Glomerular visceral epithelial cell (primary cell): ENCODE results near the gene ETS2.
A peak's percentile ranks its signal among the peaks of the same experiment; 100 is the strongest.

Experiments
- DNase-seq: peaks from one replicate; pipeline ENCODE4 v3.0.0-alpha.2; 2016; ENCODE audit errors: extremely low spot score

ETS2 gene

DNA sequence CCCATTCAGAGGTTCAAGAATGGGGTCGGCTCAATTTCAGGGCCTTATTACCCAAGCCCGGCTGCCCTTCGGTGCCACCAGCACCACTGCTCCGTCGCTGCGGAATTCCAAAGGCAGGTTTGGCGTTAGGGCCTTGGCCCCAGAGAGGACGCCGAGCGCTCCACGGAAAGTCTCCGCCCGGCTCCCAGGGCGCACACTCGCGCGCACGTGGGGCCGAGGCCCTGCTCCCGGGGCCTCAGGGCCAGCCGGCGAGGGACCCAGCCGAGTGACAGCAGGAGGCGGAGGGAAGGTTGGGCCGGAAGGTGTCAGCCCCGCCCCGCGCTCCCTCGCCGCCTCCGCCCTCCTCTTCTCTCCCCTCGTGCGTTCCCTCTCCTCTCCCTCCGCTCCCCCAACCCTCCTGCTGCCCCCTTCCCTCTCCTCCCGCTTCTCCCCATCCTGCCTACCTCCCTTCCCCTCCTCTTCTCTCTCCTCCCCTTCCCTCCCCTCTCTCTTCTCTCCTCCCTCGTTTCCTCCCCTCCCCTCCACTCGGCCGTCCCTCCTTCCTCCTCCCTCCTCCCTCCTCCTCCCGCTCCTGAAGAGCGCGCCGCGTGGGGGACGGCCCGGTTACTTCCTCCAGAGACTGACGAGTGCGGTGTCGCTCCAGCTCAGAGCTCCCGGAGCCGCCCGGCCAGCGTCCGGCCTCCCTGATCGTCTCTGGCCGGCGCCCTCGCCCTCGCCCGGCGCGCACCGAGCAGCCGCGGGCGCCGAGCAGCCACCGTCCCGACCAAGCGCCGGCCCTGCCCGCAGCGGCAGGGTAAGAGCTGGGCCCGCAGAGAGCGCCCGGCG is at the start of gene ETS2:
Gene ETS2, plus strand, starts transcription at position 602 of the 825 bp plus-strand sequence. CDS start 4,106 bp downstream, outside the sequence.
- peak; percentile 95 for DNase-seq

GRCh38 chr21:38756746-38757145 is 49.0 kb upstream of the ETS2 start:
- peak; percentile 74 for DNase-seq

DNA sequence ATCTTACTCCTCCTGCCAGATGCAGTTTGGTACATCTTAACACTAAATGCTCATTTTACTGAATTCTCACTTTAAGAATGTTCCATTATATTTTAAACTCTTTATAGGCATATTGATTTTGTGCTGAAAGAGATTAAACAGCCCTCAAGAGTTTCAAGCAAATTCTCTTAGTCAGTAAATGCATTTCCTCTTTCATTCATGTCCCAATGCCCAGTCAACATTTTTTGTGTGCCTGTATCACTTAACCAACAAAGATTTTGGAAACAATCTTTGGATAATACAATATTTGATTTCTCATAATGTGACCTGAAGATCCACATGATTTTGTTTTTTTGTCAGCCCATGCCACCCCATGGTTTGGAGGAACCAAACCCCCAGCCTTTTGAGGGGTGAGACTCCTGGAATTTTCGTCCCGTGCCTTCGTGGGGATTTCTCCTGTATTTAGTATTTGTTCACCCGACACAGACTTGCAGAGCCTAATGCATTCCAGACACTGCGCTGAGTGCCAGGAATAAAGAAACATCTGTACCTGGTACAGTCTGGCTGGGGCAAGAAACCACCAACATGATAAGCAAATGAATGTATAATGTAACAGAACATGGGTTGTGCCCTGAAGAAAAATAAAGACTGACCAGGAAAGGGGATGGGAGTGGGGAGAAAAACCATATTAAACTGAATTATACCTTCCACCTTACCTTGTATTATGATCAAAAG is 47.1 kb upstream of the ETS2 start:
- DNase-seq: no peak

DNA sequence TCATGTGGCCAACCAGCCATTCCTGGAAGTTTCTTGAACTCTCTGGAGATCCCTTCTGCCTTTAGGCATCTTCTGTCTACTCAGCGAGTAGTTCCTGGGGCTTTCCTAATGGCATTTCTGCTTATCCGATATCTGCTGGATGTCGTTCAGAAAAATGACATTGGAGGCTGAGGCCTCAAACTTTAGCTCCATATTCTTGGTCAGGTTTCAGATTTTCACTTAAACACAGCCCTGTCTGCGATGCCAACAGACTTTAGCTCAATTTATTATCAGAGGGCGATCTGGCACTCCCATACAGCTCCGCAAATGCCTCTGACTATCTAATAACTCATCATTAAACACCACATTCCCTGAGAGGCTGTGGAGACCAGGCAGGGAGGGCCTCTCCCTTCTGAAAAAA is 46.3 kb upstream of the ETS2 start:
- no peak for DNase-seq

DNA sequence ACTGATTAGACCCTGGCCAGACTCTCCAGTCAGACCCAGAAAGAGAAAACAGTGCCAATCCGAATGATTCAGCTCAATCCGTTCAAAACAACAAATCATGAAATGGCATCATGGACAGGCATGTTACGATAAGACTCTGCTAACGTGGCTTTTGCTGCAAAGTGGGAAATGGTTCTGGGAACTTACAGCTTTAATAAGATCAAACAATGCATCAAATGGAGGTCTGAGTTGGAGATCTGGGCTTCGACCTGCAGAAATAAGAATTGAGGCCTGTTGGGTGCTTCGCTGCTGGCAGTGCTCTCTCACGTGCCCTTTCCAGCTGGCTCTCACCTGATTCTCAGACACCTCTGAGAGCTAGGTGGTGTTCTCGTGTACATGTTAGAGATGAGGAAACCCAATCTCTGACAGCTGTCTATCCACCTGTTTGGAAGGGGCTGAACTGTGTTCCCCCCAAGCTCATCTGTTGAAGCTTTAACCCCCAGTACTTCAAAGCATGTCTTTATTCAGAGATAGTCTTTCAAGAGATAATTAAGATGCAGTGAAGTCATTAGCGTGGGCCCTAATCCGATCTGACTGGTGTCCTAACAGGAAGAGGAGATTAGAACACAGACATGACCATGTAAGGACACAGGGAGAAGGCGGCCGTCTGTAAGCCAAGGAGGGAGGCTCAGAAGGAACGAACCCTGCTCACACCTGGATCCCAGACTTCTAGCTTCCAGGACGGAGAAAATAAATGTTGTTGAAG is 45.5 kb upstream of the ETS2 start:
- no peak for DNase-seq

DNA sequence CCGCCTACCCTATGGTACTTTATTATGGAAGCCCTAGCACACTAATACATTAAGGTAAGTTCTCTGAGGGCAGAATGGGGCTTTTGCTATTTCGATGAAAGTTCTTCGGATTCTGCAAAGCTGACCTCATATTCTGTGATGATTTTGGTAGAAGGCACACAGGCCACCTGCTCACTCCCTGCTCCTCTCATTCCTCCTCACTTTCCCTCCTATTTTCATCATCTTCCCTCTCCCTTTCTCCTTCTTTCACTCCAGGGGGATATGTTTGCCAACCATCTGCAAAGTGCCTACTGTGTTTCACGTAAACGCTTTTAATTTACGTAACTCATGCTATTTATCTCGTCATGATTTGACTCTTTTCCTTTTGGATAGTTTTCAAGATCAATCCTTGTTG is 45.0 kb upstream of the ETS2 start:
- DNase-seq: no peak

GRCh38 chr21:38761531-38761930 is 44.2 kb upstream of the ETS2 start:
- DNase-seq: no peak

GRCh38 chr21:38765056-38765455 is 40.7 kb upstream of the ETS2 start:
- no peak for DNase-seq

- no peak for DNase-seq
These were observed 38.6 kb upstream of the ETS2 start for GRCh38 chr21:38766987-38767722.

DNA sequence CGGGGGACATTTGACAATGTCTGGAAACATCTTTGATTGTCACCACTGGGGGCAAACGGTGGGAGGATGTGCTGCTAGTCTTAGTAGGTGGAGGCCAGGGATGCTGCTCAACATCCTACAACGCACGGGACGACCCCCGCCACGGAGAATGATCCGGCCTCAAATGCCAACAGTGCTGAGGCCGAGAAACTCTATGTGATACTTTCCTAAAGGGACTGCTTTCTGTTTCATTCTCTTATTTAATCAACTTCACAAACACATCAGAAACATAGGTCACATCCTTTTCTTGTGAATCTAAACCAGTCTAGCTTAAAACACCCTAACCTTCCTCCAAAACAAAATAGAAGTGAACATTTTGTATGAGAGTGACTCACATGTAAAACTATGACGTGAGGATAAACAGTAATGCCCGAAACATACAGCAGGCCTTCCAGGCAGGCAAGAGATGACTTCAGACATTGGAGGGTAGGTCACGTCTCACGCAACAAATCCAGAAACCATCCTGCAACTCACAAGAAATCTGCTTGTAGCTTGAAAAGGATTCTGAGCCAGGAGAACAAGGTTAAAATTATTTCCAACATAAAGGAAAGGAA is 37.2 kb upstream of the ETS2 start:
- DNase-seq: peak; percentile 50

DNA sequence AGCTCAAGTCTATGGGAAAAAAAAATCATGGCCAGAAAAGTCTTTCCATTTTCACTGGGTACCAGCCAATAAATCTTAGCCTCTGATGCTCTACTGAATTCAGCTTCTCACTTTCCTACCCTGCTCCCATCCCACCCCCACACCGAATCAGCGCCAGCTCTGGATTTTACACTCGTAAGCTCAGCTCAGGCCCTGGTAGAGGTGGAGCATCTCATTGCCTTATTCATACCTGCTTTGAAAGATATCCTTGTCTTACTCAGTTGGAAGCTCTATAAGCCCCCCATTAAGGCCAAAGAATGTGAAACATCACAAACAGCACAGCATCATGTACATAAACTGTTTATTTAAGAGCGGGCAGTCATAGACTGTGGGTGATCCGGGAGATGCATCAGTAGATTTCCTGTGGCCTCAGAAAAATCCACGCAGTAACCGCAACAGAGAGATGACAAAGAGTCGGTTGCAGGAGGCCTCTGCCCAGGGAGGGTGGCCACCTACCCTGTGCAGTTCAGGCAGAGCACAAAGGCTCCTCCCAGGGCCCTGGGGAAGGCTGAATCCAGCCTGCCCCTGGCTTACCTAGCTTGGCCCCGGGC is 36.4 kb upstream of the ETS2 start:
- DNase-seq: peak; percentile 86

DNA sequence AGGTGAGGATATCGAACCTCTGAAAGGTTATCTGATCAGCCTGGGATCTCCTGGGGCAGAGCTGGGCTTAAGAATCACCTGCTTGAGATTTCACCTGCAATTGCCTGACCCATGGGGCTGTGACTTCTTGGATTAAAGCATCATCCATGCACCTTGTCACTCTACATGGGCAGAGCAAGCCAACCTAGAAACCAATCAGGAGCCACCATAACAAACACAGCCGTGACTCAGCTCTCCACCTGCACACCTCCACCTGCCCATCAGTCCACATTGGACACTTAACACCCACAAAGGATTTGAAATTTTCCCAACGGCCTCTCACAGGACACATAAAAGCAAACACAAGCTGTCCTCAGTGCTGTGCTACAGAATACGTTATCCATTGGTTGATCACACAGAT is 35.1 kb upstream of the ETS2 start:
- no peak for DNase-seq

- DNase-seq: no peak
These were observed 34.2 kb upstream of the ETS2 start for GRCh38 chr21:38771536-38771935.

GRCh38 chr21:38772646-38773045 is 33.1 kb upstream of the ETS2 start:
- DNase-seq: no peak

DNA sequence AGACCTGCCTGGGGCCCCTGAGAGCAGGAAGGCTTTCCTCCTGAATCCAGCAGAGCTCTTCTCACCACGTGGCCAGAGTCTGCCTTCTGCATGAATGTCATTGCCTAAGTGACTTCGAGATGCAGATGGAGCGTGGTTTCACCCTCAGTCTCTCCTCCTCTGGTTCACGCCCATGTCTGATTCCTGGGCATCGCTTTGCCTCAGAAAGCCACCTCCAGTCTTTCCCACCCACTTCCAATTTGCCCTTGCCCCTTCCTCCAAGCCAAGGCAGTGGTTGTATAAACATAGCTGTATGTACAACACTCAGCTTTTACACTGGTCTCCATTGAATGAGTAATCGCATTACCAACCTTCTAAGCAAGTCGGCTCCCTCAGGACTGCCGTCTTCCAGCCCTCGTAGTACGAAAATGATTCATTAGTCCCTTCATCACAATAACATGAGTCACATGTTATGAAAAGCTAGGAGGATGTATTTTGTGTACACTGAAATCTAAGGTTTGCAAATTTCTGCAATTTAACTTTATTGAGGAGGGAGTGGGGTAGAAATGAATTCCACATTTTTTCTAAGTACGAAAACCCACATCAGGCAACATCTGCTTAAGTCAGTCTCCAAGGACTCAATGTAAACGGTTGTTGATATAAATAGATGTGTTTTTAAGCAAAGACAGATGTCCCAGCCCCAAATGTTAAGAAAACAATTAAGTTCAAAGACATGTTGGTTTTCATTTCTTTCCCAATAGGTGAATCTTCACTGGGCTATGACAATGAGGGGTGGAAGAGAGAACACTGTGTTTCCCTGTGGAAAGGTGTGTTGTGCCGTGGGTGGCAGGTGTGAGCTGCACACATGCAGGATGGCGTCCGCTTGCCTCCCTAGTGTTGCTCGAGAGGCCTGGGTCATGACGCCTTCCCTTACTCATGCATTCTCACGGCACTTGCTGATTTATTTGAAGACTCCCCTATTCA is 32.3 kb upstream of the ETS2 start:
- DNase-seq: peak; percentile 77

DNA sequence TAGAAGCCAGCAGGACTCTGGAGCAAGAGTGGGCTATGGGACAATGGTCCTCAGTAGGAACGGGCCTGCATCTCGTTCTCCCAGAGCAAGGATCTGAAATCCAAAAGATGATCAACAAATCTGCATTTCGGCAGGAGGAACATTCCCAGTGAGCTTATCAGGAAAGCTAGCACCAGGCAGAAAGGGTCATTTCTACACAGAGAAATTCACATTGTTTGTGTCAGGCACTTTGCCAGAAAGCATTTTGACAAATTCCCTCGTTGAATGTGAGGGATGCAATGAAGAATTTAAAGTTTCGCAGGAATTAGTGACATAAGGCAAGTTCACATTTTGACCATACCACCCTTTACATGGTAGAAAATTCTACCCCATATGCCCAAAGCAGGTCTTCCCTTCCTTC is 31.6 kb upstream of the ETS2 start:
- DNase-seq: no peak

- DNase-seq: no peak
These were observed 31.0 kb upstream of the ETS2 start for GRCh38 chr21:38774586-38775285.

GRCh38 chr21:38775733-38776132 is 30.0 kb upstream of the ETS2 start:
- peak; percentile 29 for DNase-seq

GRCh38 chr21:38777015-38777414 is 28.7 kb upstream of the ETS2 start:
- DNase-seq: no peak
